Stimulated activated naive B cell treated with anti-CD40 and anti-IgM and Interleukin-4, amounts not matched to agents 10 μg/mL and 1 μg/mL and 100 μg/mL, for 72 hours (primary cell): ENCODE data around the gene FLOT1.
"Not testable (repeated sequence)": the region's sequence is repeated elsewhere in the genome, so short reads cannot be mapped to it uniquely, and the experiment has no call there.

Experiments used
- ATAC-seq, 2 donors: fragments of 150-1000 bp; cut with Tn5 transposase; replicated peaks; 2 replicates each; pipeline ENCODE4 v1.10.0; 2021; ENCODE audit warnings: moderate library complexity in 1 of 2
- DNase-seq: peaks from one replicate; pipeline ENCODE4 v3.0.0; 2021
- H3K27ac Mint-ChIP-seq: one replicate; pipeline ENCODE4 v1.8.0; 2022; ENCODE audit warnings: mild to moderate bottlenecking, mixed read lengths
- H3K27me3 Mint-ChIP-seq, 2 donors: one replicate each; pipeline ENCODE4 v1.8.0; 2022; ENCODE audit warnings: mixed read lengths in 2 of 2
- H3K36me3 Mint-ChIP-seq, 2 donors: one replicate each; pipeline ENCODE4 v1.8.0; 2022; ENCODE audit warnings: mixed read lengths in 2 of 2, mild to moderate bottlenecking in 1 of 2
- H3K4me1 Mint-ChIP-seq, 2 donors: one replicate each; pipeline ENCODE4 v1.8.0; 2022; ENCODE audit warnings: mixed read lengths in 2 of 2, mild to moderate bottlenecking in 1 of 2
- H3K4me3 Mint-ChIP-seq, 2 donors: one replicate each; pipeline ENCODE4 v1.8.0; 2022; ENCODE audit warnings: mild to moderate bottlenecking in 2 of 2, mixed read lengths in 2 of 2, moderate library complexity in 1 of 2
- H3K9me3 Mint-ChIP-seq, 2 donors: one replicate each; pipeline ENCODE4 v1.8.0; 2022; ENCODE audit warnings: mixed read lengths in 2 of 2, mild to moderate bottlenecking in 1 of 2

FLOT1 gene

GRCh38 chr6:30726506-30727413, 15.7 kb downstream of the FLOT1 start:
- DNase-seq (no peak), ATAC-seq (no peak)
- H3K9me3 Mint-ChIP-seq = no peaks in the 10 kb centered on the region
- H3K27me3 Mint-ChIP-seq = no peaks in the 10 kb centered on the region
- H3K27ac Mint-ChIP-seq = no peak overlapping the region
- no peak overlapping the region for H3K4me3 Mint-ChIP-seq
- peaks cover 37 to 60% of the 10 kb centered on the region in 2 donors for H3K4me1 Mint-ChIP-seq
- peaks cover 41 to 57% of the 10 kb centered on the region in 2 donors for H3K36me3 Mint-ChIP-seq

DNA sequence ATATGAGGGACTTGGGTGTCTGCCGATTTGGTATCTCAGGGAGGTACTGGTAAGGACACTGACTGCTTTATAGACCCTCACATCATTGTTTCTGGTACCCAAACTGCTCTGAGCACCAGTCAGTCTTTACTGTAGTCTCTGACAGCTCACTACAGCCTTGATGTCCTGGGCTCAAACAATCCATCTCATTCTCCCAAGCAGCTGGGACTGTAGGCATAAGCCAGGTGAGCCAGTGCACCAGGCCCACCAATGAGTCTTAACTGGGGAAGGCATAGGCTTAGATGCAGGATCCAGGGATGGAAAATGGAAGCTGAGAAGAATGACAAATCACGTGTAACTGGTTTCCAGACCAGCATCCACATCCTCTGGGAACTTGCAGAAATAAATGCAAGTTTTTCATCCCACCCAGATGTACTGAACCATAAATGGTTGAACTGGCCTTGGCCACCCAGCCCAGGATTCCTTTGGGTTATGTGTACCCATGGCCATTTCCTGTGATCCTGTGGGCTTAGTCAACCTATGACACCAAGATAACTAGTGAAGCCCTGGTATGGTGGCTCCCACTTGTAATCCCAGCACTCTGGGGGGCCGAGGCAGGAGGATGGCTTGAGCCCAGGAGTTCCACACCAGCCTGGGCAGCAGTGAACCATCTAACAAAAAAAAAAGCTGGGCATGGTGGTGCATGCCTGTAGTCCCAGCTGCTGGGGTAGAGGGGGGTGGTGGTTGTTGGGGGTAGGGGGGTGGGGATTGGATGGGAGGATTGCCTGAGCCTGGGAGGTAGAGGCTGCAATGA, 16.6 kb downstream of the FLOT1 start:
- Mint-ChIP-seq H3K9me3 (no peaks in the 10 kb centered on the region), H3K4me3 (peak overlapping the region in 1 of 2 donors; percentile 29), H3K27ac (peak overlapping the region; percentile 51), H3K36me3 (peaks cover 44 to 64% of the 10 kb centered on the region in 2 donors), H3K4me1 (peaks cover 38 to 58% of the 10 kb centered on the region in 2 donors), H3K27me3 (no peaks in the 10 kb centered on the region)
- DNase-seq (no peak), ATAC-seq (no peak)

GRCh38 chr6:30724906-30725667, 17.4 kb downstream of the FLOT1 start:
- DNase-seq (no peak), ATAC-seq (no peak)
- peak overlapping the region in 1 of 2 donors; percentile 33 for H3K4me3 Mint-ChIP-seq
- H3K27ac Mint-ChIP-seq = peak overlapping the region; percentile 82
- no peaks in the 10 kb centered on the region for H3K9me3 Mint-ChIP-seq
- no peaks in the 10 kb centered on the region for H3K27me3 Mint-ChIP-seq
- peaks cover 30 to 50% of the 10 kb centered on the region in 2 donors for H3K4me1 Mint-ChIP-seq
- H3K36me3 Mint-ChIP-seq = peaks cover 44 to 64% of the 10 kb centered on the region in 2 donors

DNA sequence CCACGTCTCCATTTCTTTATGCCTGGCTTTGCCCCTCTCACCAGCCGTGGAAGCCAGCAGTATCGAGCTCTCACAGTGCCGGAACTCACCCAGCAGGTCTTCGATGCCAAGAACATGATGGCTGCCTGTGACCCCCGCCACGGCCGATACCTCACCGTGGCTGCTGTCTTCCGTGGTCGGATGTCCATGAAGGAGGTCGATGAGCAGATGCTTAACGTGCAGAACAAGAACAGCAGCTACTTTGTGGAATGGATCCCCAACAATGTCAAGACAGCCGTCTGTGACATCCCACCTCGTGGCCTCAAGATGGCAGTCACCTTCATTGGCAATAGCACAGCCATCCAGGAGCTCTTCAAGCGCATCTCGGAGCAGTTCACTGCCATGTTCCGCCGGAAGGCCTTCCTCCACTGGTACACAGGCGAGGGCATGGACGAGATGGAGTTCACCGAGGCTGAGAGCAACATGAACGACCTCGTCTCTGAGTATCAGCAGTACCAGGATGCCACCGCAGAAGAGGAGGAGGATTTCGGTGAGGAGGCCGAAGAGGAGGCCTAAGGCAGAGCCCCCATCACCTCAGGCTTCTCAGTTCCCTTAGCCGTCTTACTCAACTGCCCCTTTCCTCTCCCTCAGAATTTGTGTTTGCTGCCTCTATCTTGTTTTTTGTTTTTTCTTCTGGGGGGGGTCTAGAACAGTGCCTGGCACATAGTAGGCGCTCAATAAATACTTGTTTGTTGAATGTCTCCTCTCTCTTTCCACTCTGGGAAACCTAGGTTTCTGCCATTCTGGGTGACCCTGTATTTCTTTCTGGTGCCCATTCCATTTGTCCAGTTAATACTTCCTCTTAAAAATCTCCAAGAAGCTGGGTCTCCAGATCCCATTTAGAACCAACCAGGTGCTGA, 18.4 kb downstream of the FLOT1 start:
- H3K9me3 Mint-ChIP-seq, ATAC-seq, H3K27me3 Mint-ChIP-seq, DNase-seq: not testable (repeated sequence)
- peak overlapping the region; percentile 93 for H3K27ac Mint-ChIP-seq
- peaks cover 42 to 63% of the 10 kb centered on the region in 2 donors for H3K36me3 Mint-ChIP-seq
- peaks cover 29 to 55% of the 10 kb centered on the region in 2 donors for H3K4me1 Mint-ChIP-seq
- peak overlapping the region; percentile 59 to 95 for H3K4me3 Mint-ChIP-seq

DNA sequence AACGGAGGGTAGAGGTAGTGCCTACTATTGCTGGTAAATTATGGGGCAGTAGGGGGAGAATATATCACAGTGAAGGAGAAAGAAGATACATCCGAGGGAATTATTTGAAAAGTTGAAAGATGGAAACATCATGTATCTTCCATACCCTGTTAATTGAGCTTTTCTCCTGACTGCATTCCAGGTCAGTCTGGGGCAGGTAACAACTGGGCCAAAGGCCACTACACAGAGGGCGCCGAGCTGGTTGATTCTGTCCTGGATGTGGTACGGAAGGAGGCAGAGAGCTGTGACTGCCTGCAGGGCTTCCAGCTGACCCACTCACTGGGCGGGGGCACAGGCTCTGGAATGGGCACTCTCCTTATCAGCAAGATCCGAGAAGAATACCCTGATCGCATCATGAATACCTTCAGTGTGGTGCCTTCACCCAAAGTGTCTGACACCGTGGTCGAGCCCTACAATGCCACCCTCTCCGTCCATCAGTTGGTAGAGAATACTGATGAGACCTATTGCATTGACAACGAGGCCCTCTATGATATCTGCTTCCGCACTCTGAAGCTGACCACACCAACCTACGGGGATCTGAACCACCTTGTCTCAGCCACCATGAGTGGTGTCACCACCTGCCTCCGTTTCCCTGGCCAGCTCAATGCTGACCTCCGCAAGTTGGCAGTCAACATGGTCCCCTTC, 19.2 kb downstream of the FLOT1 start:
- ATAC-seq, H3K27me3 Mint-ChIP-seq, DNase-seq, H3K9me3 Mint-ChIP-seq: not testable (repeated sequence)
- H3K4me3 Mint-ChIP-seq = peak overlapping the region; percentile 86 to 95
- peaks cover 42 to 58% of the 10 kb centered on the region in 2 donors for H3K36me3 Mint-ChIP-seq
- H3K27ac Mint-ChIP-seq = peak overlapping the region; percentile 93
- peaks cover 29 to 55% of the 10 kb centered on the region in 2 donors for H3K4me1 Mint-ChIP-seq

DNA sequence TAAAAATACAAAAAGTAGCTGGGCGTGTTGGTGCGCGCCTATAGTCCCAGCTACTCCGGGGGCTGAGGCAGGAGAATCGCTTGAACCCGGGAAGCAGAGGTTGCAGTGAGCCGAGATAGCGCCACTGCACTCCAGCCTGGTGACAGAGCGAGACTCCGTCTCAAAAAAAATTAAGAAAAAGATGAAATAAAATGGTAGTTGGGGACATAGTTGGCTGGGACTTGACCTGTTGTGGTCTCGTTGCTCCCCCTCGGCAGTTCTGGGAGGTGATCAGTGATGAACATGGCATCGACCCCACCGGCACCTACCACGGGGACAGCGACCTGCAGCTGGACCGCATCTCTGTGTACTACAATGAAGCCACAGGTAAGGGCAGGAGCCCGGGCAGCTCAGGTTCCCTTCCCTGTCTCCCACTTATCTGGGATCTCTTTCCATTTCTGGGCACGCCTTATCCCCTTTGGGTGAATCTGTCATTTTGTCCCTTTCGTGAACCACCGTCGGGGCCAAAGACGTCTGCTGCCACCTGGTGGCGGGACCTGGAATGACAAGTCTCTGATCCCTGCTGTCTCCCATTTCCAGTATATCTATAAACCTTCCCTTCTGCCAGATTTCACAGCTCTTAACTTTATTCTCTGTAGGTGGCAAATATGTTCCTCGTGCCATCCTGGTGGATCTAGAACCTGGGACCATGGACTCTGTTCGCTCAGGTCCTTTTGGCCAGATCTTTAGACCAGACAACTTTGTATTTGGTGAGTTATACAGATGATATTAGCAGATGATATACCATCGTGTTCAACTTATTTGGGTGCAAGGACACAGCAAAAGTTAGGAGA, 20.0 kb downstream of the FLOT1 start:
- peaks cover 43 to 60% of the 10 kb centered on the region in 2 donors for H3K36me3 Mint-ChIP-seq
- H3K4me1 Mint-ChIP-seq = peaks cover 31 to 52% of the 10 kb centered on the region in 2 donors

DNA sequence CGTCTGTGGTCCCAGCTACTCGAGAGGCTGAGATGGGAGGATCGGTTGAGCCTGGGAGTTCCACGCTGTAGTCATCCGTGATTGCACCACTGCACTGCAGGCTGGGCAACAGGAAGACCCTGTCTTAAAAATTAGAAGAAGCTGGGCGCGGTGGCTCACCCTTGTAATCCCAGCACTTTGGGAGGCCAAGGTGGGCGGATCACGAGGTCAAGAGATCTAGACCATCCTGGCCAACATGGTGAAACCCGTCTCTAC, 20.5 kb downstream of the FLOT1 start:
- H3K4me3 Mint-ChIP-seq = peak overlapping the region; percentile 86 to 95
- not testable (repeated sequence) for H3K9me3 Mint-ChIP-seq, ATAC-seq, DNase-seq, H3K27me3 Mint-ChIP-seq
- H3K4me1 Mint-ChIP-seq = peaks cover 33 to 55% of the 10 kb centered on the region in 2 donors
- H3K36me3 Mint-ChIP-seq = peaks cover 44 to 63% of the 10 kb centered on the region in 2 donors
- peak overlapping the region; percentile 93 for H3K27ac Mint-ChIP-seq

More for the DNA sequence above, 20.0 kb downstream of the FLOT1 start:
- peak overlapping the region; percentile 86 to 95 for H3K4me3 Mint-ChIP-seq
- H3K27me3 Mint-ChIP-seq = no peaks in the 10 kb centered on the region
- DNase-seq (peak; percentile 60), ATAC-seq (no peak)
- no peaks in the 10 kb centered on the region for H3K9me3 Mint-ChIP-seq
- H3K27ac Mint-ChIP-seq = peak overlapping the region; percentile 93

DNA sequence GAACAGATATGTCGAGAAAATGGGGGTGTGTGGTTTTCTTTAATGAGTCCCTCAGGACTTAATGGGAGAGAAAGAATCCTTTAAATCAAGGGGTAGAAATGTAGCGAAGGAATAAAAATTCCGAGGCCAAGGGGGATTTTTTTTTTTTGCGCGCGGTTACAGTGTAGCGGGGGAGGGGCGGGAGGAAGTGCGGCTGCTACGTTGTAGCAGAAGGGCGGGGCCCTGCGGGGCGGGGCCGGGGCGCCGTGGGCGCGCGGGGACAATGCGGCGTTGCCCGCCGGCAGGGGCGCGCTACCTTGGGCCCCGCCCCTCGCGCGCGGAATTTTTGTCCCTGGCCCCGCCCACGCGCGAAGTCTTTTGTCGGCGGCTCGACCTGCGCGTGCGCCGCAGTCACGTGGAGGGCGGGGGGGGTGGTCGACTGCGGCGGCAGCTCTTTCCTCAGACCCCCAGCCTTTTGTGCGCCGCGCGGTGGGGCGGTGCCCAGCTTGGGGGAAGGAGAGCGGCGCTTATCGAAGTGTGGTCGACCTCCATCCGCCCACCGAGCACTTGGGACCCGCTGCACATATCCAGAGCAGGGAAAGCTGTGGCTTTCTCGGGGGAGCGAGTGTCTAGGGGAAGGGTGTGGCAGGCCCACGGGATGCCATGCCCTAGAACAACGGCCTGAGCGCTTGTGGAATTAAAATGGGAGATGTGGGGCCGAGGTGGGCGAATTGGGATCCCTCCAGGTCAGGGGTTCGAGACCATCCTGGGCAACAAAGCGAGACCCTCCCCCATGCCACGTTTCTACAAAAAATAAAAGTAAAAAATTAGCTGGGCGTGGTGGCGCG, 21.1 kb downstream of the FLOT1 start:
- Mint-ChIP-seq H3K4me1 (peaks cover 36 to 60% of the 10 kb centered on the region in 2 donors), H3K9me3 (no peaks in the 10 kb centered on the region), H3K4me3 (peak overlapping the region; percentile 86 to 95), H3K27me3 (no peaks in the 10 kb centered on the region), H3K27ac (peak overlapping the region; percentile 93), H3K36me3 (peaks cover 44 to 67% of the 10 kb centered on the region in 2 donors)
- ATAC-seq = peak; percentile 28 to 50
- peak; percentile 89 for DNase-seq

GRCh38 chr6:30720738-30721197, 21.7 kb downstream of the FLOT1 start:
- Mint-ChIP-seq H3K9me3 (peaks cover 0 to 2% of the 10 kb centered on the region in 2 donors), H3K27me3 (no peaks in the 10 kb centered on the region), H3K36me3 (peaks cover 48 to 73% of the 10 kb centered on the region in 2 donors), H3K4me3 (peak overlapping the region; percentile 86 to 95), H3K4me1 (peaks cover 40 to 67% of the 10 kb centered on the region in 2 donors), H3K27ac (peak overlapping the region; percentile 93)
- ATAC-seq = peak; percentile 16 to 19
- peak; percentile 61 for DNase-seq

- DNase-seq = peak; percentile 90
- H3K4me3 Mint-ChIP-seq = peak within 1 kb of the TSS; percentile 86 to 95
- peaks cover 38 to 67% of the 10 kb centered on the region in 2 donors for H3K4me1 Mint-ChIP-seq
- peak; percentile 66 to 68 for ATAC-seq
- peaks cover 0 to 2% of the 10 kb centered on the region in 2 donors for H3K9me3 Mint-ChIP-seq
- peaks cover 49 to 73% of the 10 kb centered on the region in 2 donors for H3K36me3 Mint-ChIP-seq
- no peaks in the 10 kb centered on the region for H3K27me3 Mint-ChIP-seq
- H3K27ac Mint-ChIP-seq = peak within 1 kb of the TSS; percentile 93
Measured at GRCh38 chr6:30719791-30720737, 22.4 kb downstream of the FLOT1 start, which contains the start of gene TUBB. Gene TUBB (plus strand): TSS chr6:30720352. CDS start chr6:30720507, 155 bp downstream.
